Testis (tissue), 2 donors: ENCODE measurements around the gene ZNF821.

Source experiments
- CTCF ChIP-seq, 3 experiments: fragments of 450-650 bp in 2 of 3; fragments of 200-600 bp in 1 of 3; sonication (generic) in 1 of 3; IDR thresholded peaks; one replicate each; pipeline ENCODE4 v1.5.1; 2016 to 2019; ENCODE audit warnings: antibody characterized with exemption in 3 of 3, mild to moderate bottlenecking in 2 of 3, moderate library complexity in 1 of 3
- POLR2A ChIP-seq: fragments of 450-650 bp; IDR thresholded peaks from one replicate; pipeline ENCODE4 v1.6.1; 2017; ENCODE audit warnings: antibody characterized with exemption, mild to moderate bottlenecking, moderate library complexity

DNA sequence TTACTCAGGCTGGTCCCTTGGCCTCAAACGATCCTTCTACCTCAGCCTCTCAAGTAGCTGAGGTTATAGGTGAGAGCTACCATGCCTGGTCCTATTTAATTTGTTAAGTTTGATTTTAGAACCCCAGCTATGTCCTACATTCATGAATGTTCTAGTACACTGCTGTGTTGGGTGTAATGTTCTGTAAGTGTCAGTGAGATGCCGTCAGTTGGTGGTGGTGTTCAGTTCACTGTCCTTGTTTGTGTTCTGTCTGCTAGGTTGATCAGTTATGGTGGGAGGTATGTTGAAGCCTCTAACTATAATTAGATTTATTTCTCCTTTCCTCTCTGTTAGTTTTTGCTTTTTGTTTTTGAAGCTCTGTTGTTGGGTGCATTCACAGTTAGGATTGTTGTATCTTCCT is 19.6 kb upstream of the ZNF821 start:
- TF ChIP-seq CTCF (IDR thresholded peaks at IDR 0.05) (no peak), POLR2A (no peak)
